Retinal pigment epithelial cell (primary cell): ENCODE results near the gene EHMT2.

Experiments
- DNase-seq: peaks from one replicate; pipeline ENCODE4 v3.0.0-alpha.2; 2010; ENCODE audit warnings: low read depth
- H3K4me3 ChIP-seq: 2 replicates; pipeline ENCODE4 v1.5.1; 2011; ENCODE audit warnings: mild to moderate bottlenecking, low read length, control low read depth, moderate library complexity
- CTCF ChIP-seq: conservative IDR thresholded peaks from 2 replicates; pipeline ENCODE4 v1.5.1; 2011; ENCODE audit warnings: low read depth, low read length, control low read depth, inconsistent platforms

The EHMT2 gene

GRCh38 chr6:31877651-31878161 lies 19.8 kb downstream of the EHMT2 start:
- TF ChIP-seq CTCF: no peak
- H3K4me3 ChIP-seq: no peak overlapping the region
- DNase-seq: no peak

- no peak for DNase-seq
- TF ChIP-seq CTCF: no peak
- no peak overlapping the region for H3K4me3 ChIP-seq
These were observed 20.3 kb downstream of the EHMT2 start for GRCh38 chr6:31877125-31877650.

GRCh38 chr6:31876357-31876756 lies 21.1 kb downstream of the EHMT2 start:
- H3K4me3 ChIP-seq: no peak overlapping the region
- no peak for TF ChIP-seq CTCF
- DNase-seq: no peak

- DNase-seq: no peak
- no peak overlapping the region for H3K4me3 ChIP-seq
- TF ChIP-seq CTCF: no peak
These were observed 21.6 kb downstream of the EHMT2 start for GRCh38 chr6:31875877-31876276.

- no peak overlapping the region for H3K4me3 ChIP-seq
- TF ChIP-seq CTCF: no peak
- no peak for DNase-seq
These were observed 22.5 kb downstream of the EHMT2 start for GRCh38 chr6:31874836-31875572.

GRCh38 chr6:31874084-31874670 lies 23.3 kb downstream of the EHMT2 start:
- no peak for DNase-seq
- no peak overlapping the region for H3K4me3 ChIP-seq
- TF ChIP-seq CTCF: no peak
